Esophagus (tissue), 2 donors: ENCODE measurements around the gene MCRIP1. TPM values are rescaled to one million over a fixed set of nuclear protein-coding genes. Genes with fewer than 3 reads are reported as not detected.

ENCODE experiments used
- H3K27ac ChIP-seq, 2 donors: one replicate each; pipeline ENCODE4 v1.5.1; 2013; ENCODE audit warnings: low read depth in 2 of 2, mild to moderate bottlenecking in 2 of 2, inconsistent platforms in 1 of 2, low read length in 1 of 2, moderate library complexity in 1 of 2
- H3K27me3 ChIP-seq, 2 donors: one replicate each; pipeline ENCODE4 v1.6.1; 2013; ENCODE audit warnings: low read length in 2 of 2, control low read depth in 1 of 2, mild to moderate bottlenecking in 1 of 2; ENCODE audit not compliant: insufficient read depth in 2 of 2, control insufficient read depth in 1 of 2
- H3K36me3 ChIP-seq, 2 donors: one replicate each; pipeline ENCODE4 v1.6.1; 2013; ENCODE audit warnings: low read length in 1 of 2; ENCODE audit not compliant: control insufficient read depth in 2 of 2, insufficient read depth in 2 of 2
- H3K4me1 ChIP-seq, 2 donors: one replicate each; pipeline ENCODE4 v1.6.1; 2013; ENCODE audit warnings: low read length in 1 of 2; ENCODE audit not compliant: control insufficient read depth in 2 of 2, insufficient read depth in 2 of 2
- H3K4me3 ChIP-seq, 2 donors: one replicate each; pipeline ENCODE4 v1.5.1; 2013; ENCODE audit warnings: low read length in 2 of 2, mild to moderate bottlenecking in 2 of 2, low read depth in 1 of 2, moderate library complexity in 1 of 2
- H3K9me3 ChIP-seq, 2 donors: one replicate each; pipeline ENCODE4 v1.6.1; 2013; ENCODE audit warnings: mild to moderate bottlenecking in 2 of 2, low read depth in 1 of 2, low read length in 1 of 2, moderate library complexity in 1 of 2; ENCODE audit not compliant: control insufficient read depth in 2 of 2, insufficient read depth in 1 of 2
- WGBS, 2 donors: extraction: QIAGEN DNeasy Blood & Tissue Kit; methylation state at CpG; one replicate each; pipeline ENCODE4 v1.1.7; 2013; 5-methylcytosine and 5-hydroxymethylcytosine counted together
- polyA plus RNA-seq, 2 donors: library from polyadenylated mRNA; stranded (reverse); fragments of 200-250 nt; gene quantifications; one replicate each; pipeline ENCODE4 v1.2.3, GENCODE V29; 2013
- donor health status: healthy with polysubstance abuse.
- donor health status: Bipolar disorder and iron deficiency.

MCRIP1 gene
- polyA plus RNA-seq, 2 donors, result 24.7 to 32.3 TPM

GRCh38 chr17:81812571-81813370, 20.3 kb downstream of the MCRIP1 start:
- peaks cover 0 to 4% of the 10 kb centered on the region in 2 donors for H3K9me3 ChIP-seq
- H3K27me3 ChIP-seq, result peaks cover 0 to 3% of the 10 kb centered on the region in 2 donors
- H3K36me3 ChIP-seq, result no peaks in the 10 kb centered on the region
- no peak overlapping the region for H3K4me3 ChIP-seq
- WGBS, 2 donors, result 81 to 82% methylated on average over 44 to 45 of the region's 45 CpGs
- no peaks in the 10 kb centered on the region for H3K4me1 ChIP-seq
- H3K27ac ChIP-seq, result no peak overlapping the region

DNA sequence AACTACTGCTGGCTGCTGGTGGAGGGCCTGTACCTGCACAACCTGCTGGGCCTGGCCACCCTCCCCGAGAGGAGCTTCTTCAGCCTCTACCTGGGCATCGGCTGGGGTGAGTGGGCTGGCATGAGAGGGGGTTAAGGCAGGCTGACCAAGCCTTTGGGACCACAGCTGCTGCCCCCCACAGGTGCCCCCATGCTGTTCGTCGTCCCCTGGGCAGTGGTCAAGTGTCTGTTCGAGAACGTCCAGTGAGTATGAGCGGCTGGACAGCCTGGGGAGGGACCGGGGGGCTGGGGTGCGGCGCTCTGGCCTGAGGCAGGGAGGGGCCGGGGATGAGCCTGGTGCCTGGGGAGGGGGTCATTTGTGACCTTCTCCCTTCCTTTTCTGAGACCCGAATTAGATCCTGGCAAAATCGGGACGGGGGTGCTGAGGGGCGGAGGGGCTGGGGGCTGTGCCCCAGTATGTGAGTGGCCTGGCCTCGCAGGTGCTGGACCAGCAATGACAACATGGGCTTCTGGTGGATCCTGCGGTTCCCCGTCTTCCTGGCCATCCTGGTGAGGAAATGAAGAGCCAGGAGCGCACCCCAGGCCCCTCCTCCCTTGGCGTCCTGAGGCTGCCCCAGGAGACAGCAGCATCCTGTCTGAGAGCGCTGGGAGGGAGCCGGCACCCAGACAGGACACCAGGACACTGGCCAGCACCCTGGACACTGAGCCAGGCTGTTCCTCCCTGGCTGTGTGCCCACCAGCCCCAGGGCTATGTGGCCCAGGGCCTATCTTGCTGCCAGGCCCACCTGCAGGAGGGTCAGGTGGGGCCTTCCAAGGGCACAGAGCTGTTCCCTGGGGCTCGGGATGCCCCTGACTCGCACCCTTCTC, 21.2 kb downstream of the MCRIP1 start:
- H3K4me1 ChIP-seq, result no peaks in the 10 kb centered on the region
- H3K9me3 ChIP-seq, result peaks cover 0 to 4% of the 10 kb centered on the region in 2 donors
- H3K27me3 ChIP-seq, result peaks cover 0 to 3% of the 10 kb centered on the region in 2 donors
- H3K27ac ChIP-seq, result no peak overlapping the region
- no peaks in the 10 kb centered on the region for H3K36me3 ChIP-seq
- H3K4me3 ChIP-seq, result no peak overlapping the region
- WGBS, 2 donors, result 72 to 73% methylated on average over 23 to 24 of the region's 24 CpGs

DNA sequence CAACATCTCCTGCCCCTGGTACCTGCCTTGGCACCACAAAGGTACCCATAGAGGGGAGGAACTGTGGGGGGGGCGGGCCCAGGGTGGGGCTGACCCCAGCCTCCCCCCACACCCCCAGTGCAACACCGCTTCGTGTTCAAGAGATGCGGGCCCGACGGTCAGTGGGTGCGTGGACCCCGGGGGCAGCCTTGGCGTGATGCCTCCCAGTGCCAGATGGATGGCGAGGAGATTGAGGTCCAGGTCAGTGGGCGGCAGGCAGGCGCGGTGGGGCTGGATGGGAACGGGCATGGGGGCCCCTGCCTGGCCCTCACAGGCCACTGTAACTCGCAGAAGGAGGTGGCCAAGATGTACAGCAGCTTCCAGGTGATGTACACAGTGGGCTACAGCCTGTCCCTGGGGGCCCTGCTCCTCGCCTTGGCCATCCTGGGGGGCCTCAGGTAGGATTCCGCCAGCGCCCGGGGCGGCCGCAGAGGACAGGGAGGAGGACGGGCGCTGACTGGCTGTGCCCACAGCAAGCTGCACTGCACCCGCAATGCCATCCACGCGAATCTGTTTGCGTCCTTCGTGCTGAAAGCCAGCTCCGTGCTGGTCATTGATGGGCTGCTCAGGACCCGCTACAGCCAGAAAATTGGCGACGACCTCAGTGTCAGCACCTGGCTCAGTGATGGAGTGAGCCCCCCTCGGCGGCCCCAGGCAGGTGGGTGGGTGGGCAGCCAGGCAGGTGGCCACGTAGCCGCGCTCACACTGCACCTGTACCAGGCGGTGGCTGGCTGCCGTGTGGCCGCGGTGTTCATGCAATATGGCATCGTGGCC, 22.0 kb downstream of the MCRIP1 start:
- Histone ChIP-seq H3K36me3 (no peaks in the 10 kb centered on the region), H3K4me3 (no peak overlapping the region), H3K27ac (no peak overlapping the region), H3K9me3 (peaks cover 0 to 4% of the 10 kb centered on the region in 2 donors), H3K4me1 (no peaks in the 10 kb centered on the region), H3K27me3 (peaks cover 0 to 11% of the 10 kb centered on the region in 2 donors)
- 82 to 83% methylated on average over 42 of the region's 42 CpGs for WGBS, 2 donors

GRCh38 chr17:81810476-81810875, 22.6 kb downstream of the MCRIP1 start:
- Histone ChIP-seq H3K4me3 (no peak overlapping the region), H3K4me1 (no peaks in the 10 kb centered on the region), H3K27me3 (peaks cover 0 to 14% of the 10 kb centered on the region in 2 donors), H3K36me3 (no peaks in the 10 kb centered on the region), H3K27ac (no peak overlapping the region), H3K9me3 (peaks cover 0 to 4% of the 10 kb centered on the region in 2 donors)
- WGBS, 2 donors, result 68 to 75% methylated on average over 6 to 8 of the region's 8 CpGs

GRCh38 chr17:81809556-81809998, 23.5 kb downstream of the MCRIP1 start:
- Histone ChIP-seq H3K27me3 (peaks cover 0 to 22% of the 10 kb centered on the region in 2 donors), H3K36me3 (no peaks in the 10 kb centered on the region), H3K27ac (no peak overlapping the region), H3K9me3 (peaks cover 0 to 4% of the 10 kb centered on the region in 2 donors), H3K4me3 (no peak overlapping the region), H3K4me1 (peaks cover 0 to 5% of the 10 kb centered on the region in 2 donors)
- WGBS, 2 donors, result 73 to 77% methylated on average over 7 of the region's 7 CpGs

GRCh38 chr17:81808778-81809555, 24.1 kb downstream of the MCRIP1 start:
- 67 to 77% methylated on average over 19 to 20 of the region's 20 CpGs for WGBS, 2 donors

GRCh38 chr17:81807839-81808238, 25.3 kb downstream of the MCRIP1 start:
- no peaks in the 10 kb centered on the region for H3K36me3 ChIP-seq
- 45 to 63% methylated on average over 12 to 13 of the region's 13 CpGs for WGBS, 2 donors
- H3K27me3 ChIP-seq, result peaks cover 0 to 38% of the 10 kb centered on the region in 2 donors
- peaks cover 0 to 4% of the 10 kb centered on the region in 2 donors for H3K9me3 ChIP-seq
- no peak overlapping the region for H3K4me3 ChIP-seq
- H3K27ac ChIP-seq, result no peak overlapping the region
- peaks cover 0 to 5% of the 10 kb centered on the region in 2 donors for H3K4me1 ChIP-seq

More at GRCh38 chr17:81808778-81809555, 24.1 kb downstream of the MCRIP1 start:
- no peak overlapping the region for H3K4me3 ChIP-seq
- H3K27me3 ChIP-seq, result peaks cover 0 to 27% of the 10 kb centered on the region in 2 donors
- no peak overlapping the region for H3K27ac ChIP-seq
- H3K4me1 ChIP-seq, result peaks cover 0 to 5% of the 10 kb centered on the region in 2 donors
- H3K36me3 ChIP-seq, result no peaks in the 10 kb centered on the region
- peaks cover 0 to 4% of the 10 kb centered on the region in 2 donors for H3K9me3 ChIP-seq

DNA sequence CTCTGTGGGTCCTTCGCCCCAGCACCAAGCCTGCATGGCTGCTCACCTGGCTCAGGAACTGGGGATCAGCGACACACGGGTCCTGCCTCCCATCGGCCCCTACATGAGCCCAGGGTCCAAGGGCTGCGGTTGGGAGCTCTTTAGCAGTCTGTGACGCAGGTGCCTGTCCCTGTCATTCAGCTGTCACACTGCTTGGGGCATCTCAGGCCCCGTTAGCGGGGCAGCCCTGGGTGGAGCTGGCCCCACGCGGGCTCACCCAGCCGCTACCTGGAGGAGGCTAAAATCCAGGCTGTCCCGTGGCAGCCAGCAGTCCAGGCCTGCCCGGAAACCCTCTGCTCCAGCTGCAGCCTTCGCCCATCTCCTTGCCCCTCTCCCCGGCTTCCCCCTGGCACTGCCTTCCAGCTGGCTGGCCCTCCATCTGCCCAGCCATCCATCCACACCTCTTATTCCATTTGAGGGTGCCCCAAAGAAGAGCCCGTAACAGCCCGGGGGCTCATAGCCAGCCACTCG, 25.8 kb downstream of the MCRIP1 start:
- Histone ChIP-seq H3K9me3 (peaks cover 0 to 4% of the 10 kb centered on the region in 2 donors), H3K4me1 (peaks cover 0 to 5% of the 10 kb centered on the region in 2 donors), H3K27ac (no peak overlapping the region), H3K36me3 (no peaks in the 10 kb centered on the region), H3K4me3 (no peak overlapping the region), H3K27me3 (peaks cover 0 to 41% of the 10 kb centered on the region in 2 donors)
- WGBS, 2 donors, result 48 to 54% methylated on average over 18 of the region's 18 CpGs
